VCaP (cell line): ENCODE measurements around the gene ITPR1.

ENCODE experiments used
- H3K27ac ChIP-seq: fragments of 450-650 bp; 2 replicates; pipeline ENCODE4 v1.5.1; 2017
- TF ChIP-seq, protein P1 (sequence below): fragments of 450-650 bp; conservative IDR thresholded peaks from 2 replicates; pipeline ENCODE4 v1.5.1; 2017; ENCODE audit warnings: mild to moderate bottlenecking, moderate library complexity

Gene ITPR1

DNA sequence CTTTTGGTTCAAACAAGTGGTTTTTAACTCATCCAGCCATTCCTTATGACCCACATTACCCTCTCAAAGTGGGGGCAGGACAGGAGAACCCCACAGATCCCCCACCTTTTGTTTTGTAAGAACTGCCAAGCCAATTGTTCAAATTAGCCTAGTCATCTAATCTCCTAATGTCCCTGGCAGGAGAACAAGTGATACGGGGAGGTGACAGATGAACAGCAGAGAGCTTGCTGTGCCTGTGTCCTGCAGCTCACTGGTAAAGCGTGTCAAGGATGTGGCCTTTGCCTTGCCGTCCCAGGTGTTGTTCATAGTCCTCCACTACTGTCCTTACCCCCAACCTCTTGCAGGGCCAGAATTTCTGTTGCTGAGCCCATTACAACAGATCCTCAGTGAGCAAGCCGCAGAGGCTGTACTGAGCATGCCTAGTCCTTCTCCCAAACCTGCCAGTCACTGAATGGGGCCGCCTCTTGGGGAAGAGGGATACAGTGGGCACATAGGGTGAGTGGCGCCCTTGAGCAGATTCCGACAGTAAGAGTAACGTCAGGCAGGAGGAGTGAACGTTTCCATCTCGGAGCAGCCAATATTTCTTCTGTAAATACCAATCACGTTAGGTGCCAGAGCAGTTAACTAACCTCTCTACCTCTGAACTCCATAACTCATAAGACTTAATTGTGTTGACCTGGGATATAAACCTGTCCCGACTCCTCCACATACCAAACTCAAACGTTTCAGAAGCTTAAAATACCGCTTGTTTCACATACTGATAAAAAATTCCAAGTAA, 87.4 kb downstream of the ITPR1 start:
- TF ChIP-seq, protein P1, sequence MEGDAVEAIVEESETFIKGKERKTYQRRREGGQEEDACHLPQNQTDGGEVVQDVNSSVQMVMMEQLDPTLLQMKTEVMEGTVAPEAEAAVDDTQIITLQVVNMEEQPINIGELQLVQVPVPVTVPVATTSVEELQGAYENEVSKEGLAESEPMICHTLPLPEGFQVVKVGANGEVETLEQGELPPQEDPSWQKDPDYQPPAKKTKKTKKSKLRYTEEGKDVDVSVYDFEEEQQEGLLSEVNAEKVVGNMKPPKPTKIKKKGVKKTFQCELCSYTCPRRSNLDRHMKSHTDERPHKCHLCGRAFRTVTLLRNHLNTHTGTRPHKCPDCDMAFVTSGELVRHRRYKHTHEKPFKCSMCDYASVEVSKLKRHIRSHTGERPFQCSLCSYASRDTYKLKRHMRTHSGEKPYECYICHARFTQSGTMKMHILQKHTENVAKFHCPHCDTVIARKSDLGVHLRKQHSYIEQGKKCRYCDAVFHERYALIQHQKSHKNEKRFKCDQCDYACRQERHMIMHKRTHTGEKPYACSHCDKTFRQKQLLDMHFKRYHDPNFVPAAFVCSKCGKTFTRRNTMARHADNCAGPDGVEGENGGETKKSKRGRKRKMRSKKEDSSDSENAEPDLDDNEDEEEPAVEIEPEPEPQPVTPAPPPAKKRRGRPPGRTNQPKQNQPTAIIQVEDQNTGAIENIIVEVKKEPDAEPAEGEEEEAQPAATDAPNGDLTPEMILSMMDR: no peak
- H3K27ac ChIP-seq: no peak overlapping the region

DNA sequence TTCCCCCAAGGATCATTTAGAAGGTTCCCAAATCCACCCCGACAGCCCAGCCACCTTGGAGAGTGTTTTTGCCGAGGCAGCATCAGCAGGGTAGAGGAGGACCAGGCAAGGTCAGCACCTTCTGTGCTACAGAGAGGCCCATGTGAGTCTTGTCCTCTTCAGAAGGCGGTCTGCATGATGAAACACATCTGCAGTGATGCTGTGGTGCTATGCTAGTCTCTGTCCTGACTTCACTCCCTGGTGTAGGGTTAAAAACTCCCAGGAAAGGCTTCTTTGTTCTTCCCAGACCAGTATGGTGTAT, 87.9 kb downstream of the ITPR1 start:
- H3K27ac ChIP-seq: no peak overlapping the region
- TF ChIP-seq, protein P1: no peak

DNA sequence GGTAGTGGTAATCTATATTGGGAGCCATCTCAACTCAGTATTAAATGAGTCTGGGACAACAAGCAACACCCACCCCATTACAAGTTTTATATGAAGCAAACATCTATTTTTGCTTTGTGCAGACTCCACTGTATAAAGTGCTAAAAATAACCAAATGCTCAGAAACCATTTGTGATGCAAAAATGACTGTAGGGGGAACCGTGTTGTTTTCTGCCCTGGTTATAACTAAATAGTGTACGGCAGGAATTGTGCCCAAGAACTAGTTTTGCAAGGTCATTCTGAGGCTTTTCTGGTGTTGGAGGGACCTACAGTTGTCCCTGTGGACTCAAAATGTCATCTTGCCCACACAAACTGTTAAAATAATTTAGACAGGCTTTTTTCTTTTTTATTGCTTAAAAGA, 88.3 kb downstream of the ITPR1 start:
- TF ChIP-seq, protein P1: no peak

DNA sequence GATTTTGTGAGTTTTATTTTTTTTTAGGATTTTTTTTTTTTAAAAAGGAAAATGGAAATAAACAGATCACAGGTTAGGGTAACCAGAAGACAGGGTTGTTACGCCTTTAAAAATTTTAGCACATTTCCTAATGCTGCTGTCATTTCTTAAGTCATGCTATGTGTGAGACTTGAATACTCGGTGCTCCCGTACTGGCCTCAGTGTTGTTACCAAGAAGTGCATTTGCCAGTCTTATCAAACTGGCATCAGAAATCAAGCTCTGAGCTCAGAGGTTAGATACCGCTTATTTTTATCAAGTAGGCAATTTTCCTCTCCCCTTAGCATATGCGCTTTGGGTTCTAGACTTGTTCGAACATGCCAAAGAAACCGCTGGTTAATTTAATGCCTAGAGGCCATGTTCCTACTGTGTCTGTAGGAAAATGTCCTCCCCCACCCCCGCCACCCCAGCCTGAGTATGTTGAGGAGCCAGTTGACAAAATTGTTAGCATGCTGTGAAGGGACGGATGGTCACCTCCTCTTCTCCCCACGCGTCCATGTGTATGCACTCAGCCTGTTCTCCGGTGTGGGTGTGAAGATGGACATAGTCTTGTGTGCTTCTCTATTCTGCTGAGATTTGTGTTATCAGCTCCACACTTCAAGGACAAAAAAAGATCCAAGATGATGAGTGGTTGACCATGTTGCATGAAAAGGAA, 88.9 kb downstream of the ITPR1 start:
- TF ChIP-seq, protein P1: no peak
- H3K27ac ChIP-seq: no peak overlapping the region

More for the DNA sequence above, 88.3 kb downstream of the ITPR1 start:
- H3K27ac ChIP-seq: no peak overlapping the region

DNA sequence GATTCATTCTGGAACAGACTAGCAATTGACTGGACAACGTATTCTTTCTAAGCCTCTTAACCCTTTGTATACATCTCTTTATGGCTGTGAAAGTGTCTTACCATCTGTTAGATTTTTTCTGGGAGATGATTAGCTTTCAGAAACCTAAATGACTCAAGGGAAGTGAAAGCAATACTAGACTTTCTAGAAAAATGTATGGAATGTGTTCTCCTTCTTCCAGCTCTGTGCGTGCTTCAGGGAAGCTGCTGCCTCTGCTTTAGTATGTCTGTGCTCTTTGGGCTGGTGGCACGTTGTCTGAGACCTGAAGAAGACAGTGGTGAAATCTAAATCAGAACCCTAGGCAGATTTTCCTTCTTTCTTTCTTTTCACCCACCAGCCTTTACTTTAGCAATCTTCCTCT, 89.5 kb downstream of the ITPR1 start:
- TF ChIP-seq, protein P1: no peak
- H3K27ac ChIP-seq: no peak overlapping the region

DNA sequence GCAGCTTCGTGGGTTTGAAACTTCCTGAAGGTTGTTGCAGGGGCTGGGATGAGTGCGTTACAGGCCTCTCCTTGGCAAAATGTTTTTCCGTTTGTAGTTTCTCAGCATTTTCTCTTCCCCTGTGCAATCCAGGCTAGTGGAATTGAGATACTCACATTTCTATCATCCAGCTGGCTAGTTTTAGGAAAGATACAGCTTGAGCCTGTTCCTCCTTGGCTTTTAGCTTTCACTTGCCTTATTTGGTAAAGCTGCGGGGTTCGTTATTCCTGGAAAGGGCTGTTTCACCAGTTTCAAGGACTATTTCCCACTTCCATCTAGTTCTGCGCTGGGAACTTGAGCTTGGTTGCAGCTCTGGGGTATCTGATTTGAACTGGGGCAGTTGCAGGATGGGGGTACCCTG, 90.3 kb downstream of the ITPR1 start:
- H3K27ac ChIP-seq: no peak overlapping the region

More for the DNA sequence above, 90.3 kb downstream of the ITPR1 start:
- TF ChIP-seq, protein P1: no peak
